HepG2 (cell line): Measurements from ENCODE around the gene PRCD. TPM values are rescaled to one million over a fixed set of nuclear protein-coding genes. Genes with fewer than 3 reads are reported as not detected.

Experiments
- E2F2 ChIP-seq: sonication (generic); formaldehyde crosslinking; IDR thresholded peaks from 2 replicates; pipeline ENCODE4 v1.4.0; 2020; ENCODE audit warnings: missing genetic modification reagents, borderline replicate concordance
- MAX ChIP-seq: IDR thresholded peaks from 2 replicates; pipeline ENCODE4 v1.6.1; 2012; ENCODE audit warnings: inconsistent platforms
- PRDM4 ChIP-seq: sonication (generic); formaldehyde crosslinking; IDR thresholded peaks from 2 replicates; pipeline ENCODE4 v1.9.0; 2021; ENCODE audit warnings: missing genetic modification reagents, borderline replicate concordance
- ZNF503 ChIP-seq: sonication (generic); formaldehyde crosslinking; IDR thresholded peaks from 2 replicates; pipeline ENCODE4 v1.4.0; 2020; ENCODE audit warnings: missing genetic modification reagents
- polyA plus RNA-seq, 8 experiments: library from polyadenylated mRNA; depleted of rRNA in 3 of 8; stranded (reverse) in 7 of 8; unstranded in 1 of 8; fragments of >200 nt; fragmentation: Illumina TruSeq in 4 of 8; extraction: Trizol in 4 of 8; gene quantifications; 2 replicates each; pipeline versions ENCODE4 v1.2.1 to v1.2.3, GENCODE V29; 2011 to 2016; ENCODE audit warnings: low read depth in 4 of 8, missing spikeins in 1 of 8, mixed read lengths in 1 of 8; ENCODE audit not compliant: insufficient read depth in 1 of 8
- total RNA-seq, 5 experiments: library from RNA; depleted of rRNA; stranded (reverse); fragments of >200 nt; fragmentation: Illumina TruSeq; extraction: Trizol; gene quantifications; 2 replicates each; pipeline ENCODE4 v1.2.3, GENCODE V29; 2016; ENCODE audit warnings: low read depth in 1 of 5

Gene PRCD
- total and polyA plus RNA-seq, 2 of the 13 experiments (the other 11 are each of a cell fraction or from before 2014, with no cell fraction given), result 0.51 TPM; not detected in 1

GRCh38 chr17:76568811-76569221 lies 29.0 kb downstream of the PRCD start (continued):
- TF ChIP-seq PRDM4 (CRISPR knock-in tag) (no peak), E2F2 (no peak), ZNF503 (CRISPR knock-in tag) (no peak), MAX (0 out of 2 replicates have a peak, but pooled peaks have one; percentile 39)
- TF ChIP-seq, all 625 proteins: peak for 3
